SJSA1 (cell line): ENCODE data around the gene DCDC2B. TPM values are rescaled to one million over a fixed set of nuclear protein-coding genes. Genes with fewer than 3 reads are reported as not detected.

ENCODE experiments used
- DNase-seq, 2 experiments: peaks; one replicate each; pipeline ENCODE4 v3.0.0-alpha.2; 2015 to 2020; ENCODE audit warnings: low spot score in 2 of 2, low read depth in 1 of 2
- H3K27ac ChIP-seq: fragments of 250-450 bp; sonication (Bioruptor Pico); 2 replicates; pipeline ENCODE4 v1.5.1; 2020; ENCODE audit warnings: mild to moderate bottlenecking, moderate library complexity
- H3K27me3 ChIP-seq: fragments of 250-450 bp; sonication (Bioruptor Pico); replicated peaks from 2 replicates; pipeline ENCODE4 v1.5.1; 2020; ENCODE audit warnings: mild to moderate bottlenecking, moderate library complexity
- H3K36me3 ChIP-seq: fragments of 250-450 bp; sonication (Bioruptor Pico); 2 replicates; pipeline ENCODE4 v1.5.1; 2020; ENCODE audit warnings: mild to moderate bottlenecking
- H3K4me1 ChIP-seq: fragments of 250-450 bp; sonication (Bioruptor Pico); replicated peaks from 2 replicates; pipeline ENCODE4 v1.6.1; 2021; ENCODE audit warnings: mild to moderate bottlenecking
- H3K4me3 ChIP-seq: fragments of 250-450 bp; sonication (Bioruptor Pico); 2 replicates; pipeline ENCODE4 v1.5.1; 2020; ENCODE audit warnings: mild to moderate bottlenecking
- H3K9me3 ChIP-seq: fragments of 250-450 bp; sonication (Bioruptor Pico); replicated peaks from 2 replicates; pipeline ENCODE4 v1.5.1; 2020; ENCODE audit warnings: mild to moderate bottlenecking
- total RNA-seq: library from RNA; depleted of rRNA; stranded (reverse); fragments of >200 nt; shearing (Covaris generic); gene quantifications from 2 replicates; pipeline ENCODE4 v1.2.3, GENCODE V29; 2014

The DCDC2B gene
- total RNA-seq, 1 experiment from 2014 or later: not detected

GRCh38 chr1:32200226-32201010, 8.5 kb upstream of the DCDC2B start, which contains the start of gene CCDC28B:
Gene CCDC28B (plus strand): TSS chr1:32200595. CDS start chr1:32201936, 1,341 bp downstream.
- peak; percentile 62 to 76 for DNase-seq
- no peaks in the 10 kb centered on the region for H3K9me3 ChIP-seq
- H3K27me3 ChIP-seq: no peaks in the 10 kb centered on the region
- H3K4me1 ChIP-seq: peaks cover 24% of the 10 kb centered on the region
- H3K36me3 ChIP-seq: peaks cover 36% of the 10 kb centered on the region
- peak within 1 kb of the TSS; percentile 49 for H3K4me3 ChIP-seq
- H3K27ac ChIP-seq: peak within 1 kb of the TSS; percentile 29

- peak overlapping the region; percentile 49 for H3K4me3 ChIP-seq
- H3K4me1 ChIP-seq: peaks cover 29% of the 10 kb centered on the region
- DNase-seq: peak; percentile 52 to 77
- no peaks in the 10 kb centered on the region for H3K27me3 ChIP-seq
- H3K36me3 ChIP-seq: peaks cover 30% of the 10 kb centered on the region
- H3K27ac ChIP-seq: peak overlapping the region; percentile 29
- no peaks in the 10 kb centered on the region for H3K9me3 ChIP-seq
Observed at GRCh38 chr1:32201011-32201855, 7.7 kb upstream of the DCDC2B start.

GRCh38 chr1:32204943-32205361, 3.9 kb upstream of the DCDC2B start:
- Histone ChIP-seq H3K36me3 (peaks cover 20% of the 10 kb centered on the region), H3K4me3 (peak overlapping the region; percentile 55), H3K4me1 (peaks cover 28% of the 10 kb centered on the region), H3K9me3 (no peaks in the 10 kb centered on the region), H3K27ac (peak overlapping the region; percentile 64), H3K27me3 (no peaks in the 10 kb centered on the region)
- no peak for DNase-seq

GRCh38 chr1:32205401-32206370, 3.2 kb upstream of the DCDC2B start, which contains the start of gene IQCC:
Gene IQCC (plus strand): TSS chr1:32205671. CDS start chr1:32205682, 11 bp downstream.
- no peaks in the 10 kb centered on the region for H3K9me3 ChIP-seq
- peak within 1 kb of the TSS; percentile 55 for H3K4me3 ChIP-seq
- DNase-seq: peak; percentile 71 to 85
- H3K4me1 ChIP-seq: peaks cover 26% of the 10 kb centered on the region
- no peaks in the 10 kb centered on the region for H3K27me3 ChIP-seq
- peak within 1 kb of the TSS; percentile 64 for H3K27ac ChIP-seq
- H3K36me3 ChIP-seq: peaks cover 20% of the 10 kb centered on the region

GRCh38 chr1:32208469-32208868, 420 bp upstream of the DCDC2B start:
- H3K27ac ChIP-seq: no peak overlapping the region
- no peak for DNase-seq
- no peaks in the 10 kb centered on the region for H3K9me3 ChIP-seq
- H3K36me3 ChIP-seq: peaks cover 20% of the 10 kb centered on the region
- H3K27me3 ChIP-seq: no peaks in the 10 kb centered on the region
- H3K4me3 ChIP-seq: no peak overlapping the region
- H3K4me1 ChIP-seq: peaks cover 15% of the 10 kb centered on the region

- Histone ChIP-seq H3K4me3 (no peak overlapping the region), H3K4me1 (no peaks in the 10 kb centered on the region; the same call in 1 of the 2 replicates), H3K9me3 (no peaks in the 10 kb centered on the region), H3K27ac (no peak overlapping the region), H3K36me3 (peaks cover 47% of the 10 kb centered on the region), H3K27me3 (no peaks in the 10 kb centered on the region)
- peak; percentile 58 to 76 for DNase-seq
Observed at GRCh38 chr1:32215629-32216480, 7.0 kb downstream of the DCDC2B start.

- Histone ChIP-seq H3K9me3 (no peaks in the 10 kb centered on the region), H3K4me1 (peaks cover 7% of the 10 kb centered on the region), H3K4me3 (no peak overlapping the region), H3K27me3 (no peaks in the 10 kb centered on the region), H3K27ac (no peak overlapping the region), H3K36me3 (peaks cover 47% of the 10 kb centered on the region)
- no peak for DNase-seq
Observed at GRCh38 chr1:32216566-32216965, 7.7 kb downstream of the DCDC2B start.

- Histone ChIP-seq H3K36me3 (peaks cover 63% of the 10 kb centered on the region), H3K4me3 (no peak overlapping the region), H3K4me1 (peaks cover 21% of the 10 kb centered on the region), H3K27ac (no peak overlapping the region), H3K27me3 (no peaks in the 10 kb centered on the region), H3K9me3 (no peaks in the 10 kb centered on the region)
- no peak for DNase-seq
Observed at GRCh38 chr1:32219022-32219421, 10.1 kb downstream of the DCDC2B start.

- H3K36me3 ChIP-seq: peaks cover 67% of the 10 kb centered on the region
- peaks cover 23% of the 10 kb centered on the region for H3K4me1 ChIP-seq
- no peak for DNase-seq
- peak overlapping the region; percentile 68 for H3K4me3 ChIP-seq
- H3K27ac ChIP-seq: no peak overlapping the region
- no peaks in the 10 kb centered on the region for H3K27me3 ChIP-seq
- H3K9me3 ChIP-seq: no peaks in the 10 kb centered on the region
Observed at GRCh38 chr1:32220746-32221580, 12.1 kb downstream of the DCDC2B start.

GRCh38 chr1:32221581-32221979, 12.7 kb downstream of the DCDC2B start:
- Histone ChIP-seq H3K4me1 (peaks cover 23% of the 10 kb centered on the region), H3K9me3 (no peaks in the 10 kb centered on the region), H3K4me3 (peak overlapping the region; percentile 68), H3K27ac (peak overlapping the region; percentile 95), H3K27me3 (no peaks in the 10 kb centered on the region), H3K36me3 (peaks cover 67% of the 10 kb centered on the region)
- DNase-seq: no peak

- Histone ChIP-seq H3K27ac (peak within 1 kb of the TSS; percentile 95), H3K27me3 (no peaks in the 10 kb centered on the region), H3K4me1 (peaks cover 23% of the 10 kb centered on the region), H3K9me3 (no peaks in the 10 kb centered on the region), H3K36me3 (peaks cover 67% of the 10 kb centered on the region), H3K4me3 (peak within 1 kb of the TSS; percentile 68)
- DNase-seq: peak; percentile 87 to 94
Observed at GRCh38 chr1:32221980-32222755, 13.3 kb downstream of the DCDC2B start, which contains the start of the genes EIF3I and TMEM234. Gene EIF3I (plus strand): TSS chr1:32222407. CDS start chr1:32222442, 35 bp downstream. Gene TMEM234 (minus strand): TSS chr1:32222353. CDS start chr1:32222322, 31 bp downstream.
